Epithelial cell of umbilical artery (primary cell): ENCODE data around the gene RABL6. TPM values are rescaled to one million over a fixed set of nuclear protein-coding genes. Genes with fewer than 3 reads are reported as not detected.

Experiments
- total RNA-seq: library from RNA; depleted of rRNA; stranded (reverse); fragments of >200 nt; gene quantifications from 2 replicates; pipeline ENCODE4 v1.2.3, GENCODE V29; 2014

Gene RABL6, protein sequence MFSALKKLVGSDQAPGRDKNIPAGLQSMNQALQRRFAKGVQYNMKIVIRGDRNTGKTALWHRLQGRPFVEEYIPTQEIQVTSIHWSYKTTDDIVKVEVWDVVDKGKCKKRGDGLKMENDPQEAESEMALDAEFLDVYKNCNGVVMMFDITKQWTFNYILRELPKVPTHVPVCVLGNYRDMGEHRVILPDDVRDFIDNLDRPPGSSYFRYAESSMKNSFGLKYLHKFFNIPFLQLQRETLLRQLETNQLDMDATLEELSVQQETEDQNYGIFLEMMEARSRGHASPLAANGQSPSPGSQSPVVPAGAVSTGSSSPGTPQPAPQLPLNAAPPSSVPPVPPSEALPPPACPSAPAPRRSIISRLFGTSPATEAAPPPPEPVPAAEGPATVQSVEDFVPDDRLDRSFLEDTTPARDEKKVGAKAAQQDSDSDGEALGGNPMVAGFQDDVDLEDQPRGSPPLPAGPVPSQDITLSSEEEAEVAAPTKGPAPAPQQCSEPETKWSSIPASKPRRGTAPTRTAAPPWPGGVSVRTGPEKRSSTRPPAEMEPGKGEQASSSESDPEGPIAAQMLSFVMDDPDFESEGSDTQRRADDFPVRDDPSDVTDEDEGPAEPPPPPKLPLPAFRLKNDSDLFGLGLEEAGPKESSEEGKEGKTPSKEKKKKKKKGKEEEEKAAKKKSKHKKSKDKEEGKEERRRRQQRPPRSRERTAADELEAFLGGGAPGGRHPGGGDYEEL
- total RNA-seq: 57.9 and 64.6 TPM in 2 replicates

DNA sequence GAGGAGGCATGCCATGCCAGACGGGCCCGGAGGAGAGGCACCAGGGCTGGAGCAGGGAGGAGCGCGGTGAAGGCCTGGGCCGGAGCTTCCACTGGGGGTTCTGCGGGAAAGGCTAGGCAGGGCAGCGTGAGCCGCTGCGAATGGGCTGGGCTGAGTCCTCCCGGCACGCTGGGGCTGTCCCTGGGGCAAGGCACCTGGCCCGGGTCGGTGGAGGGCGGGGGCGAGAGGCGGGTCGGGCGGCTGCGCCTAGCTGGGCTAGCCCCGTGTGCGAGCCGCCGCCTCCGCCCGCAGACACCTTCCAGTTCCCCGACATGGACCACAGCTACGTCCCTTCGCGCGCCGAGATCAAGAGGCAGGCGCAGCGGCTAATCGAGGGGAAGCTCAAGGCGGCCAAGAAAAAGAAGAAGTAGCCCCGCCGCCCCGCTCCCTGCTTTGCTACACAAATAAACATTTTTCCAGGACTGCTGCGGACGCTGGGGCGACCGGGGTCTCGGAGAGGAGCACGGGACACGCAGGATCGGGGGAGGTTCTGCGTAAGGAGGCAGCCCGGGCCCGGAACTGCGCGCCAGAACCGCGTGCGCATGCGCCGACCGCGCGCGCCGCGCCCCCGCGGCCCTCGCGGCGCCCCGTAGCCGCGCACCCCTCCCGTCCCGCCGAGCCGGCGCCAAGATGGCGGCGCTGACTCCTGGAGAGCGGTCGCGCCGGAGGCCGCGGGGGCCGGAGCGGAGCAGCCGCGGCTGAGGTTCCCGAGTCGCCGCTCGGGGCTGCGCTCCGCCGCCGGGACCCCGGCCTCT lies at the start of gene RABL6:
Gene RABL6 (plus strand): TSS at position 668 of the 794 bp plus-strand sequence. CDS start 249 bp downstream, outside the sequence.

DNA sequence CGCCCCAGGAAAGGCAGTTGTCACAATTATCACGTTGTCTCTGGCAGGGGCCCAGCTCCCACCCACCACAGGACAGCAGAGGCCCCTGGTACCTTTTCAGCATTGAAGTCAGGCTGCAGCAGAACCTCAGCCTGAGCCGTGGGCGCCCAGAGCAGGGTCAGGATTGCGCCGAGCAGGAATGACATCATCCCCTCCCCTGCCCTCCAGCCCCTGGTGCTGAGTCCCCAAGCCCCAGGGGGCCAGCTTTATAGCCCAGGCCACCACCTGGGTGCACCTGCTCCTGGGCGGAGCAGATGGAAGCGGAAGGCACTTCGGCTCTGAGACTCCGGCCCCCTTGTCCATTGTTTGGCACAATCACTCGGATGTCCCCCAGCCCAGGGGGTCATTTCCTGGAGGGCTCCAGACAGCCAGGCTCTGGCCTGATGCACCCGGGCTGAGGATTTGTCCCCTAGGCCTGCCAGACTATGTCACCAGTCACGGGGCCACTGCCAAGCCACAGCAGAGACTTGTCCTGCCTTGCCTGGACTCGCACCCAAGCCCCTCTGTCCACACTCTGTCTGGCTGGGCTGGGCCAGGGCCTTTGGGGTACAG lies 43.4 kb upstream of the RABL6 start, which contains the start of gene LCN15:
Gene LCN15 (minus strand): TSS at position 218 of the 591 bp plus-strand sequence. CDS start 30 bp downstream, at position 188.

DNA sequence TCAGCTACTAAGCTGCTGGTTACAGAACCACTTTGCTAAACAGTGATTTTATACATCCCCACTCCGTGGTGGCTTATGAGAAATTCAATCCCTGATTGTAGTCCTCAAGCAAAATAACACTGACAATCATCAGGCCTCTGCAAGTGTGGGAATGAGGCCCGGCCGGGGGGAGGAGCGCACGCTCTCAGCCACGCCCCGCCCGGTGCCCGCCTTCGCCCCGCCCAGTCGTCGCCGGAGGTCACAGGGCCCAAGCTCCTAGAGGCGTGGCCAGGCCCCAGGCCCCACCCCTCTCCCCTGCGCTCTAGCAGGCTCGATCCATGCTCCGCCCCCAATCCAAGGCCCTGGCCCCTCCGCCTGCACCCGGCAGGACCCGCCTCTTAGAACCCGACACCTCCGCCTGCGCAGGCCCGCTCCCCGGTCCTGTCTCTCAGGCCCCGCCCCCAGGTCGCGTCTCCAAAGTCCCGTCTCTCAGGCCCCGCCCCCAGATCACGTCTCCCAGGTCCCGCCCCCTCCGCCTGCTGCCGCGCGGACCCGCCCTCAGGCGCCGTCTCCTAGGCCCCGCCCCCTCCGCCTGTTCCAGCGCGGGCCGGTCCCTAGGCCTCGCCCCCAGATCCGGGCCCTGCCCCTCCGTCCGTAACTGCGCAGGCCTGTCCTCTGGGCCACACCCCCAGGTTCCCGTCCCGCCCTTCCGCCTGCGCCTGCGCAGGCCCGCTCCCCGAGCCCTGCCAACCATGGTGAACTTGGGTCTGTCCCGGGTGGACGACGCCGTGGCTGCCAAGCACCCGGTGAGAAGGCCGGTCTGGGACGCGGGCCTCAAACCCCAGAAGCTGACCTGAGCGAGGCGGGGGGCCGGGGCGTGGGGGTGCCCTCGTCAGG lies 16.9 kb upstream of the RABL6 start, which contains the start of gene TMEM141:
Gene TMEM141 (plus strand): TSS at position 705 of the 876 bp plus-strand sequence. CDS start 27 bp downstream, at position 732.

DNA sequence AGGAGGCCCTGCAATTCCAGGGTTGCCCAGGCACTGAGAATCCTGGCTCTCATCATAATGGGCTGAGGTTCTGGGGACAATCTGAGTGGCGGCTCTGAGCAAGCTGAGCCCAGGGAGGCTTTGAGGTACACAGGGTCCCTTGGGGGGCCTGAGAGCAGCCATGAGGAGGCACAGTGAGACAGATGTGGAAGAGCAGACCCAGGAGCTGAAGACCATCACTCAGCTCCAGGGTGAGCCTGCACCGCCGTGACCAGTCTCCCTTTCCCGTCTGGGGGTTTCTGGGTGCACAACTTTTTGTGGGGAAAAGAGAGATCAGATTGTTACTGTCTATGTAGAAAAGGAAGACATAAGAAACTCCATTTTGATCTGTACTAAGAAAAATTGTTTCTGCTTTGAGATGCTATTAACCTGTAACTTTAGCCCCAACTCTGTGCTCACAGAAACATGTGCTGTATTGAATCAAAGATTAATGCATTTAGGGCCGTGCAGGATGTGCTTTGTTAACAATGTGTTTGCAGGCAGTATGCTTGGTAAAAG lies 11.4 kb upstream of the RABL6 start, which contains the start of gene CCDC183:
Gene CCDC183 (plus strand): TSS at position 101 of the 537 bp plus-strand sequence. CDS start 60 bp downstream, at position 161.

DNA sequence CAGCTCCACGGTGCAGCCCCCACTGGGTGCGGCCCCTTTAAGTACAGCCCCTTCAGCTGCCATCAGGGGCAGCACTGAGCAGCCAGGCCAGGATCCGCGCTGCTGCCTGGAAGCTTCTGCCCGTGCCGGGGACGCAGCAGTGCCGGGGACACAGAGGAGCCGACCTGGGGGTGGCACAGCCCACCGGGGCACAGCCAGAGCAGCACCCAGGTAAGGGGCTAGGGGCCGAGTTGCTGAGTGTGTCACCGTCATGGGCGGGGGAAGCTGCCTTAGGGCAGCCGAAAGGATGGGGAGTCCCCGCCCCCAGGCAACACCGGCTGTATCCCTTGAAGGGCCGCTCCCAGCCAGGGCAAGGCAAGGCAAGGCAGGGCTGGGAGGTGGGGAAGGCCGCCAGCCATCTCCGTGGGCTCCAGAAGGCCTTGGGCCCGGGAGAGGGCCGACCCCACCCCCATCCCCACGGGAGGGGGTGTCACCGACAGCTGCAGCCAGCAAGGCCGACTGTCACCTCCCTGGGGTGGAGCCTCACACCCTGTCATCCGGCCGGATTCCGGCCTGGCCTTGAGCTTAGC lies 34.7 kb downstream of the RABL6 start, which contains the start of gene AJM1:
Gene AJM1 (plus strand): TSS at position 99 of the 569 bp plus-strand sequence. CDS start 1,937 bp downstream, outside the sequence.

DNA sequence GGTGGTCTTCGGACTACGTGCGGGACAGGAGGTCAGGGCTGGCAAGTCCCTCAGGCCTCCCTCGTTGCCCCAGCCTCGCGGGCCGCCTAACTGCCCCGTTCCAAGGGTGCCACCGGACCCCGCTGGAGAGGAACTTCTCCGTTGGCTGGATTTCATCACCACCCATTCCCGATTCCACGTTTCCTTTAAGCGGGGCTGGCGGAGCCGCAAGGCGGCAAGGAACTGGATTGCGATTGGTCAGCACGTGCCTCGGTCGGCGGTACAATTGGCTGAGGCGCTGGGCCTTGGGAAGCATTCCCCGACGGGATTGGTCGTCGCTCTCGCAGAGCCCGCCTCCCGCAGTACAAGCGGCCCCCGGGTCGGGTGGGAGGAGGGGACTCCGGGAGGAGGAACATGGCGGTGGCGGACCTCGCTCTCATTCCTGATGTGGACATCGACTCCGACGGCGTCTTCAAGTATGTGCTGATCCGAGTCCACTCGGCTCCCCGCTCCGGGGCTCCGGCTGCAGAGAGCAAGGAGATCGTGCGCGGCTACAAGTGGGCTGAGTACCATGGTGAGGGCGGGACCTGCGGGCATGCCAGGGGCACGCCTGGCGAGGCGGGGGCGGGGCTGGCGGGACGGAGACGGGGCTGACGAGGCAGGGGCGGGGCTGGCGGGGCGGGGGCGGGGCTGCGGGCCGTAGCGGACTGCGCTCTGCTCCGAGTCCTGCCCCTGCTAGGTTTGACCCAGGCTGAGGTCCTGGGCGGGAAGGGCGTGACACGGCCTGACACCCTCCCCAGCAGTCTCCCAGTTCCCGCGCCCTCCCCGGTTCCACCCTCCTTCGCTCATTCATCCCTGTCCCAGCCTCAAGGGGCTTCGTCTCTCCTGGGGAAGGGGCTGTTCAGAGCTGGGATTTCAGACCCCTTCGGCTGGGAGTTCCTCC lies 41.6 kb downstream of the RABL6 start, which contains the start of gene PHPT1:
Gene PHPT1 (plus strand): TSS at position 372 of the 922 bp plus-strand sequence. CDS start 22 bp downstream, at position 394.

DNA sequence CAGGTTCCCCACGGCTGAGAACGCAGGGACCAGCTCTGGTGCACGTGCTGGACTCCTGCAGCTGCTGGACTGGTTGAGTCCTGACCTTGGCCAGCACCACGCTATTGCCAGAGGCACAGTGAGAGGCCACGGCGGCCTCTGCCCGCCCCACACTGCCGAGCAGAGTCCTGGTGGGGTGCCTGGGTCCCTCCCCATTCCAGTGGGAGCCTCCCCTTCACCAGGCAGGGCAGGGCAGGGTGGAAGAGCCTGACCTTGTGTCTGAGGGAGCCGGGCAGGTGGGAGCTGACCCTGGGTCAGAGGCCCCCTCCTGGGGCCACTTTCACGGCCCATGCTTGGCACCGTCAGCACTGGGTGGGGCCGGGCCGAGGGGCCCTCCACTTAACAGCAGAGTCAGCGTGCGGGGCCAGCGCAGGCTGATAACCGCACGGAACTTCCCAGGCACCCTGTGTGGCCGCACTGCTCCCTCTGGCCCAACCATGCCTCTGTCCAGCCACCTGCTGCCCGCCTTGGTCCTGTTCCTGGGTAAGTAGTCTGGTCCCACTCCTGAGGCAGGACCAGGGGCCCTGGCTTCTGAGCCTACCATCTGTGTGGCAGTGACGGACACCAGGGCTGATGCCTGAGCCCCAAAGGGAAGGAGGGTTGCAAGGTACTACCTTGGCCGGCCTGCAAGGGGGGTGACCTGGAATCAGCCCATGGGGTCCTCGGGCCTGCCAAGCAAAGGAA lies 44.4 kb downstream of the RABL6 start, which contains the start of gene MAMDC4:
Gene MAMDC4 (plus strand): TSS at position 406 of the 723 bp plus-strand sequence. CDS start 71 bp downstream, at position 477.

DNA sequence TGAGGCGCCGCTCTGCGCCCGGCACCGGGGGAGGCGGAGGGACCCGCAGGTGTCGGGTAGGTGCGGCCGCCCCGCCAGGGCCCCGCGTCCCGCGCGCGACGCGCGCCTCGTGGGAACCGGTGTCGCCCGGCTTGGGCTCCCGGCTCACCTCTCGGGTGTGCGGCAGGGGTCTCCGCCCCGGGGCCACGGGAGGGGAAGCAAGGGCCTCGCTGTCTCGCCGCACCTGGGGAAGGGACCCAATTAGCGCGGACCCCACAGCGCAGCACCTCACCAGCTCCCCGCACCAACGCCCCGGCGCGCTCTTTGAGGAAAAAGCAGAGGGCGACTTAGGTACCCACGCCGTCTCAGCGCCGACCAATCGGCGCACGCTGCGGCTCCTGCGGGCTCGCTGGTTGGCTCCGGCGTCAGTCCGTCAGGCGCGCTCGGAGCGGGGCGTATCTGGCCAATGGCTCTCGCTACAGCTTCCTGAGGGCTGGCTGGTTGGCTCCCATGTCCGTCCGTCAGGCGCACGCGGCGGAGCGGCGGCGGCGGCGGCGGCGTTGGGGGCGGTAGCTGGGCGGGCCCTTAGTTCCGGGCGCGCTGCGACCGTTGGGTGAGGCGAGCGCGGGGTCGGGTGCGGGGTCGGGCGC lies 78.3 kb downstream of the RABL6 start, which contains the start of gene TRAF2:
Gene TRAF2 (plus strand): TSS at position 567 of the 629 bp plus-strand sequence. CDS start 12,225 bp downstream, outside the sequence.

Other genes with a start within 250 kb of the RABL6 start
- 532 and 626 TPM in 2 replicates for gene EGFL7, start 145.0 kb upstream of the RABL6 start, total RNA-seq
- gene AGPAT2, start 120.5 kb upstream of the RABL6 start, total RNA-seq: 33.3 and 37.7 TPM in 2 replicates
- 171 and 201 TPM in 2 replicates for gene DIPK1B, start 95.4 kb upstream of the RABL6 start, total RNA-seq
- not detected in 2 replicates for gene LCN10, start 65.0 kb upstream of the RABL6 start, total RNA-seq
- not detected in 2 replicates for gene LCN6, start 59.4 kb upstream of the RABL6 start, total RNA-seq
- gene LCN8, start 49.7 kb upstream of the RABL6 start, total RNA-seq: not detected in 2 replicates
- gene LCN15, start 43.4 kb upstream of the RABL6 start, total RNA-seq: not detected in 2 replicates
- gene TMEM141, start 16.6 kb upstream of the RABL6 start, total RNA-seq: 105 and 109 TPM in 2 replicates
- gene CCDC183, start 11.6 kb upstream of the RABL6 start, total RNA-seq: under 0.01 and 0.46 TPM in 2 replicates
- 0.61 and 0.65 TPM in 2 replicates for gene AJM1, start 34.5 kb downstream of the RABL6 start, total RNA-seq
- 91.8 and 130 TPM in 2 replicates for gene PHPT1, start 41.5 kb downstream of the RABL6 start, total RNA-seq
- 0.32 and 1.5 TPM in 2 replicates for gene MAMDC4, start 44.4 kb downstream of the RABL6 start, total RNA-seq
- gene EDF1, start 58.4 kb downstream of the RABL6 start, total RNA-seq: 352 and 430 TPM in 2 replicates
- gene TRAF2, start 78.6 kb downstream of the RABL6 start, total RNA-seq: 11.1 and 11.4 TPM in 2 replicates
- 124 and 151 TPM in 2 replicates for gene FBXW5, start 136.8 kb downstream of the RABL6 start, total RNA-seq
- gene C8G, start 137.3 kb downstream of the RABL6 start, total RNA-seq: not detected in 2 replicates
- not detected in 2 replicates for gene LCN12, start 144.3 kb downstream of the RABL6 start, total RNA-seq
- 0.65 TPM in 1 of 2 replicates, not detected in the other for gene PTGDS, start 169.6 kb downstream of the RABL6 start, total RNA-seq
- not detected in 2 replicates for gene LCNL1, start 175.0 kb downstream of the RABL6 start, total RNA-seq
- 18.8 and 26.0 TPM in 2 replicates for gene PAXX, start 184.5 kb downstream of the RABL6 start, total RNA-seq
- 0.32 TPM in 1 of 2 replicates, not detected in the other for gene CLIC3, start 188.6 kb downstream of the RABL6 start, total RNA-seq
- gene ABCA2, start 220.3 kb downstream of the RABL6 start, total RNA-seq: 4.0 and 8.4 TPM in 2 replicates
- gene FUT7, start 224.1 kb downstream of the RABL6 start, total RNA-seq: not detected in 2 replicates
- gene NPDC1, start 238.2 kb downstream of the RABL6 start, total RNA-seq: 28.3 and 29.2 TPM in 2 replicates
- not detected in 2 replicates for gene ENTPD2, start 246.1 kb downstream of the RABL6 start, total RNA-seq